ENCODE measurements around the gene ZNF44.
"Not testable (repeated sequence)": the region's sequence is repeated elsewhere in the genome, so short reads cannot be mapped to it uniquely, and the experiment has no call there.

The ZNF44 gene

GRCh38 chr19:12318782-12319413, 24.2 kb upstream of the ZNF44 start:
- no peak overlapping the region for H3K4me3 ChIP-seq (ENCODE audit: control insufficient read depth, low read depth, low read length)
- TF ChIP-seq CTCF (IDR thresholded peaks at IDR 0.05; ENCODE audit: control insufficient read depth, insufficient read depth, low read depth, low read length, missing control alignments): no peak

DNA sequence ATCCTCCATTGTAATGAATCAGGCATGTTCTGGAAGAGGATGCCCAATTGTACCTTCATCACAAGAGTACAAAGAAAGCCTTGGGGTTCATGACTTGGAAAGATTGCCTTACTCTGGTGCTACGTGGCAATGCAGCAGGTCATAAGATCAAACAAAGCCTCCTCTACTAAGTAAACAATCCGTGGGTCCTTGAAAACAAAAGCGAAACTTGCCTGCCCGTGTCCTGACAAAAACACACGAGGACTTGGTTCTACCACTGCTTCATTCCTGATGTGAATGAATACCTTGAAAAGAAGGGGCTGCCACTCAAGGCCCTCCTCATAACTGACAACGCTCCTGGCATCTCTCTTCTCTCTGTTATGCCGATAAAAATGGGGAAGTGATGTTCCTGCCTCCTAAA, 19.9 kb upstream of the ZNF44 start:
- no peak overlapping the region for H3K4me3 ChIP-seq (ENCODE audit: control insufficient read depth, low read depth, low read length)
- TF ChIP-seq CTCF (IDR thresholded peaks at IDR 0.05; ENCODE audit: control insufficient read depth, insufficient read depth, low read depth, low read length, missing control alignments): no peak
- DNase-seq (ENCODE audit: low read depth): no peak

More at GRCh38 chr19:12318782-12319413, 24.2 kb upstream of the ZNF44 start:
- no peak for DNase-seq (ENCODE audit: low read depth)

DNA sequence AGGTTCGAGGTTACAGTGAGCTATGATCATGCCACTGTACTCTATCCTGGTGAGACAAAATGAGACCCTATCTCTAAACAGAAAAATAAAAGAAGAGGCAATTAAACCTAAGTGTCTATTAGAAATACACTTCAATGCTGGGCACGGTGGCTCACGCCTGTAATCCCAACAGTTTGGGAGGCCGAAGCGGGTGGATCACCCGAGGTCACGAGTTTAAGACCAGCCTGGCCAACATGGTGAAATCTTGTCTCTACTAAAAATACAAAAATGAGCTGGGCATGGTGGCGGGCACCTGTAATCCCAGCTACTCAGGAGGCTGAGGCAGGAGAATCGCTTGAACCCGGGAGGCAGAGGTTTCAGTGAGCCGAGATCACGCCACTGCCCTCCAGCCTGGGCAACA, 14.2 kb upstream of the ZNF44 start:
- not testable (repeated sequence) for DNase-seq (ENCODE audit: low read depth); H3K4me3 ChIP-seq (ENCODE audit: control insufficient read depth, low read depth, low read length)

DNA sequence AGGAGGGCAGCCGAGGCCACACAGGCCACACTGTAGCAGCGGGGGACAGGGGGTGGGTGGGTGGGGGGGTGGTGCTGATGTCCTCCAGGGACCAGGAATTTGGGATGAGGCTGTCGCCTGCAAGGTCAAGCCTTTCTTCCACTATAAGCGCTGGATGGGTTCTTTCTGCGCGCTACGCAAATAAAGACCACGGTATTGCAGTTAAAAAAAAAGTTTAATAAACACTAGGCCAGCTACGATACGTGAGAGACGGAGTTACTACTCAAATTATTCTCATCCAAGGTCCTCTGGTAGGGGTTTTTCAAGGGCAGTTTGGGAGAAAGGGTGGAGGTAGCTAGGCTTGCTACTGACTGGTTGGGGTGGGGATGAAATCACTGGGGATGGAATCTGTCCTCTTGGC, 508 bp upstream of the ZNF44 start:
- no peak for DNase-seq (ENCODE audit: low read depth)
- no peak for TF ChIP-seq CTCF (IDR thresholded peaks at IDR 0.05; ENCODE audit: control insufficient read depth, insufficient read depth, low read depth, low read length, missing control alignments)
- peak overlapping the region; percentile 69 for H3K4me3 ChIP-seq (ENCODE audit: control insufficient read depth, low read depth, low read length)

GRCh38 chr19:12293777-12294248, 870 bp downstream of the ZNF44 start:
- no peak for TF ChIP-seq CTCF (IDR thresholded peaks at IDR 0.05; ENCODE audit: control insufficient read depth, insufficient read depth, low read depth, low read length, missing control alignments)
- DNase-seq (ENCODE audit: low read depth): peak; percentile 1
- peak overlapping the region; percentile 69 for H3K4me3 ChIP-seq (ENCODE audit: control insufficient read depth, low read depth, low read length)

GRCh38 chr19:12289790-12290065, 5.0 kb downstream of the ZNF44 start:
- DNase-seq (ENCODE audit: low read depth): no peak
- H3K4me3 ChIP-seq (ENCODE audit: control insufficient read depth, low read depth, low read length): no peak overlapping the region

More at GRCh38 chr19:12289790-12290065, 5.0 kb downstream of the ZNF44 start:
- no peak for TF ChIP-seq CTCF (IDR thresholded peaks at IDR 0.05; ENCODE audit: control insufficient read depth, insufficient read depth, low read depth, low read length, missing control alignments)

Measured in AG09309 (cell line).